ENCODE results near the gene RARG. TPM values are rescaled to one million over a fixed set of nuclear protein-coding genes. Genes with fewer than 3 reads are reported as not detected.
"Not testable (repeated sequence)": the region's sequence is repeated elsewhere in the genome, so short reads cannot be mapped to it uniquely, and the experiment has no call there.

The RARG gene
- total RNA-seq, 1 donor from 2014 or later, result 29.8 TPM

DNA sequence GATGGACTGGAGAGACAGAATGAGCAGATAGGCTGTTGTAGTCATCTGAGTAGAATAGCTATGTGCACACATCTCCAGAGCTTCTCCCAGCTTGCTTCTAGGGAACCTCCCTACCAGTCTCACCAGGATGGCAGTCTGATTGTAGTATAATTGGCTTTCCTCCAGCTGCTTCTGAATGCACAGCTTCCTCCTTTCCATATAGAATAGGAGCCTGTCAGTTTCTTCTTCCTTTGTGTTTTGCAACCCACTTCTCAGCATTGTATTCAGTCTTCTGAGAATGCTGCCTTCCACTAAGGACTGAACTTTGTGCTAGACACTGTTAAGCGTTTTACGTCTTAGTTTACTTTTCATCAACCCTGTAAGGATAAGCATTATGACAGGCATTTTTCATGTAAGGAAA lies 49.1 kb downstream of the RARG start:
- intact Hi-C loops (cut with DNase I), result no loop called here
- peaks cover 42 to 56% of the 10 kb centered on the region in 2 donors for H3K36me3 ChIP-seq

DNA sequence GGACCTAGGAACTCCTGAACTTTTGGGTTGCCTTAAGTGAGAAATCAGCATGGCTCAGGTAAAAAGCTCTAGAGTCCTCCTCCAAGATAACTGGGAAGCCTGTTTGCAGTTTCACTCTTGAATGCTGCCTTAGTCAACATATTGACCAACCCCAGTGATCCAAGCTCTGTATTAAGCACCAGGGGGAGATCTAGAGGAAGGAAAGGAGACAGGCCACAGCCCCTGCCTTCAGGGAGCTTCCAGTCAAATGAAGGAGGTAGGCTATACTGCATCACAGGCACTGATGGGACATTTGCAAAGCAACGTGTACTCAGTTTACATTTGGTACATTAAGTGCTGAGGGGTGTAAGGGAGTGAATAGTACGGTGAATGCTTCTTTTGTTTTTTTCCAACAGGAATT lies 50.1 kb downstream of the RARG start:
- Histone ChIP-seq H3K9me3 (no peaks in the 10 kb centered on the region), H3K27ac (peak overlapping the region in 1 of 2 donors; percentile 91), H3K27me3 (no peaks in the 10 kb centered on the region), H3K36me3 (peaks cover 32 to 47% of the 10 kb centered on the region in 2 donors), H3K4me3 (peak overlapping the region; percentile 91 to 96), H3K4me1 (peaks cover 7 to 41% of the 10 kb centered on the region in 2 donors)
- DNase-seq (ENCODE audit: low spot score in 2 of 2), result no peak
- intact Hi-C loops (cut with DNase I), result loop anchor here (2.0 kb wide), 1 partner anchor 83 kb away; no protein-coding TSS in a partner anchor
- TF ChIP-seq, protein P1, sequence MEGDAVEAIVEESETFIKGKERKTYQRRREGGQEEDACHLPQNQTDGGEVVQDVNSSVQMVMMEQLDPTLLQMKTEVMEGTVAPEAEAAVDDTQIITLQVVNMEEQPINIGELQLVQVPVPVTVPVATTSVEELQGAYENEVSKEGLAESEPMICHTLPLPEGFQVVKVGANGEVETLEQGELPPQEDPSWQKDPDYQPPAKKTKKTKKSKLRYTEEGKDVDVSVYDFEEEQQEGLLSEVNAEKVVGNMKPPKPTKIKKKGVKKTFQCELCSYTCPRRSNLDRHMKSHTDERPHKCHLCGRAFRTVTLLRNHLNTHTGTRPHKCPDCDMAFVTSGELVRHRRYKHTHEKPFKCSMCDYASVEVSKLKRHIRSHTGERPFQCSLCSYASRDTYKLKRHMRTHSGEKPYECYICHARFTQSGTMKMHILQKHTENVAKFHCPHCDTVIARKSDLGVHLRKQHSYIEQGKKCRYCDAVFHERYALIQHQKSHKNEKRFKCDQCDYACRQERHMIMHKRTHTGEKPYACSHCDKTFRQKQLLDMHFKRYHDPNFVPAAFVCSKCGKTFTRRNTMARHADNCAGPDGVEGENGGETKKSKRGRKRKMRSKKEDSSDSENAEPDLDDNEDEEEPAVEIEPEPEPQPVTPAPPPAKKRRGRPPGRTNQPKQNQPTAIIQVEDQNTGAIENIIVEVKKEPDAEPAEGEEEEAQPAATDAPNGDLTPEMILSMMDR (IDR thresholded peaks at IDR 0.05), result no peak

More for the DNA sequence above, 49.1 kb downstream of the RARG start:
- no peaks in the 10 kb centered on the region for H3K27me3 ChIP-seq
- H3K9me3 ChIP-seq, result no peaks in the 10 kb centered on the region
- no peak overlapping the region for H3K27ac ChIP-seq
- peak in 1 of 2 donors; percentile 40 for DNase-seq (ENCODE audit: low spot score in 2 of 2)
- TF ChIP-seq, protein P1 (IDR thresholded peaks at IDR 0.05), result no peak
- H3K4me3 ChIP-seq, result peak overlapping the region in 1 of 2 donors; percentile 91
- H3K4me1 ChIP-seq, result peaks cover 7 to 41% of the 10 kb centered on the region in 2 donors

DNA sequence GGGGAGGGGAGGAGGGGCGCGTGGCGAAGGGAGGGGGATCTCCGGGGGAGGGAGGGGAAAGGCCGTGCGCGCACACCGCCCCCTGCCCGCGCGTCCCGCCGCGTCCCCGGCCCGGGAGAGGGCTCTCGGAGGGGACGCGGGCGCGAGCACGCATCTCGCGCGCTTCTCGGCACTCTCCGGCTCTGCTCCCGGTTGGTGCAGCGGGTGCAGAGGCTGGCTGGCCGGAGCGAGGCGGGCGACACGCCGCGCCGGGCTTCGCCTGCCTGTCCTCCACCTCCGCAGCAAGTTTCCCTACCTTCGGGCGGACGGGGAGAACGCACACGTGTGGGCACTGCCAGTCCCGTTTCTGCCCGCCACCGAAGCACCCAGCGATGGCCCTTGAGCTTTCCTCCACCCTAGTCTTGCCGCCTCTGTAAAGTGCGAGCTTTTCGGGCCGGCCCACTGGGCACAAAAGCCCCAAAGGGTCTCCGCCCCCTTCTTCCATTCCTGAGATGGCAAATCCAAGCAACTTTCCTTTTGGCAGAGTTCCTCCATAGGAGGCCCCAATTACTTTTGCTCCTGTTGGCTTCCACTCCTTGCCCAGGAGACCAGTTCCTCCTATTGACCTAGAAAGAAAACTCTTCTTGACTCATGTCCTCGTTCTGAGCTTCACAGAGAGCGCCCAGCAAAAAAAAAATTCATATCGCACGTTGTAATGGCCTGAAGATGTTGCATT lies 50.9 kb downstream of the RARG start:
- intact Hi-C loops (cut with DNase I), result loop anchor here (2.0 kb wide), 1 partner anchor 82 kb away; no protein-coding TSS in a partner anchor
- H3K36me3 ChIP-seq, result peaks cover 24 to 38% of the 10 kb centered on the region in 2 donors
- no peaks in the 10 kb centered on the region for H3K27me3 ChIP-seq
- H3K4me3 ChIP-seq, result peak overlapping the region; percentile 91 to 96
- H3K9me3 ChIP-seq, result no peaks in the 10 kb centered on the region
- TF ChIP-seq, protein P1 (IDR thresholded peaks at IDR 0.05), result no peak
- H3K27ac ChIP-seq, result peak overlapping the region; percentile 91 to 92
- peak in 1 of 2 donors; percentile 81 for DNase-seq (ENCODE audit: low spot score in 2 of 2)
- peaks cover 7 to 41% of the 10 kb centered on the region in 2 donors for H3K4me1 ChIP-seq

DNA sequence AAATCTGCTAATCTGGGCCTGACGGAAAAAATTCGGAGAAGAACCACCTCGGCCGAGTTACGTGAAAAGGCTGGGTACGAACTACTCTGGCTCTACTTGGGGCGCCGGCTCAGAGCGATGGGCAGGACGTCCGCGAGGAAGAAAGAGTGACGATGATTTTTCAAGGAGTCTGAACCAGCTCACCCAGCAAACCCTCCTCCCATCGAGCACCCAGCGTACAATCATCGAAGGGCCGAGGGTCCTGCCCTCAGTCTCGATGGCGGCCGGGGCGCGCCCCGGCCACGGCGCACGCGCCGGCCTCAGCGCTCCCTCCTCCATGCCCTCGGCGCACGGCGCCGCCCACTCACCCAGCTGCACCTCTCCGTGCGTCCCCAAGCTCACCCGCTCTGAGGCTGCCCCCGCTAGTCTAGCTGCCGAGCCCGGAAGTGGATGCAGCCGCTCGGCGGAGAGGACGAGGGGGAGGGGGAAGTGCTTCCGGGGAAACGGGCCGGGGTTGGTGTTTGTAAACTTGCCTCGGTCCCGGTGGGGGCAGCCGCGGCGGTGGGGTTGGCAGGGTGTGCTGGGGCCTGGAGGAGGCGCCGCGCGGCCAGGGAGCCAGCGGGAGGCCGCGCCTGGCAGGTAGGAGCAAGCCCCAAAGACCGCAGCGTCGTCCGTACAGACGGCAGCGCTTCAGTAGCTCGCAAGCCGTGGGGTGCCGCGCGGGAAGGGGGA lies 51.6 kb downstream of the RARG start, which contains the start of the genes CSAD and ZNF740:
CSAD (minus strand) TSS at position 706 of the 711 bp plus-strand sequence. CDS start 7,455 bp downstream, outside the sequence.
ZNF740 (plus strand) TSS at position 503 of the 711 bp plus-strand sequence. CDS start 1,262 bp downstream, outside the sequence.
- peaks cover 7 to 41% of the 10 kb centered on the region in 2 donors for H3K4me1 ChIP-seq
- H3K27ac ChIP-seq, result peak within 1 kb of the TSS; percentile 91 to 92
- H3K36me3 ChIP-seq, result peaks cover 17 to 31% of the 10 kb centered on the region in 2 donors
- peak within 1 kb of the TSS; percentile 91 to 96 for H3K4me3 ChIP-seq
- TF ChIP-seq, protein P1 (IDR thresholded peaks at IDR 0.05), result no peak
- H3K27me3 ChIP-seq, result no peaks in the 10 kb centered on the region
- DNase-seq (ENCODE audit: low spot score in 2 of 2), result peak; percentile 92 to 99
- intact Hi-C loops (cut with DNase I), result loop anchor here (2.0 kb wide), 1 partner anchor 82 kb away; no protein-coding TSS in a partner anchor
- no peaks in the 10 kb centered on the region for H3K9me3 ChIP-seq

DNA sequence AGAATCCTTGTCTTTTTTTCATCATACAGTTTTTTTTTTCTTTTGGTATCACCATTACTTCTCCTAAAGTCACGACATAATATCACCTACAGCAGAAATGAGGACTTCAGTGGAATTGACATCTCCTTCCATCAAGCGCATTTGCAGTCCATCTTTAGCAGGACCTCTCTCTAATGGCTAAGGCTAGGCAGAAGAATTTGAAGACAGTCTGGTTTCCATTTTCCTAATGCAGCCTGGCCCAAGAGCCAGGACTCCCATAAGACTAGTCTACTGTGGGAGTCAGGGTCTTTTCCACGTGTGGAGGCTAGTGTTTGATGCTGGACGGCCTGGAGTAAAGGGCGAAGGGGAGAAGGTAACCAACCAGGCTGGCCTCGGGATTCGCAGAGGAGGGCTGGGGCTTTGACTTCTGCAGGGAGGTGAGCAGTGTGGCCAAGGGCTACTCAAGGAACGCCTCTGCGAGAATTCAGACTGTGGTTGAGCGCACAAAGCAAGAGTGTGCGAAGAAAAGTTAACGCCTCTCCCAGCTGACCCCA lies 52.3 kb downstream of the RARG start:
- peaks cover 11 to 25% of the 10 kb centered on the region in 2 donors for H3K36me3 ChIP-seq
- H3K27ac ChIP-seq, result peak overlapping the region; percentile 91 to 92
- no peaks in the 10 kb centered on the region for H3K9me3 ChIP-seq
- H3K4me1 ChIP-seq, result peaks cover 7 to 39% of the 10 kb centered on the region in 2 donors
- intact Hi-C loops (cut with DNase I), result loop anchor here (2.0 kb wide), 1 partner anchor 81 kb away; no protein-coding TSS in a partner anchor
- peak in 1 of 2 donors; percentile 63 for DNase-seq (ENCODE audit: low spot score in 2 of 2)
- H3K4me3 ChIP-seq, result peak overlapping the region; percentile 91 to 96
- H3K27me3 ChIP-seq, result no peaks in the 10 kb centered on the region
- TF ChIP-seq, protein P1 (IDR thresholded peaks at IDR 0.05), result no peak

DNA sequence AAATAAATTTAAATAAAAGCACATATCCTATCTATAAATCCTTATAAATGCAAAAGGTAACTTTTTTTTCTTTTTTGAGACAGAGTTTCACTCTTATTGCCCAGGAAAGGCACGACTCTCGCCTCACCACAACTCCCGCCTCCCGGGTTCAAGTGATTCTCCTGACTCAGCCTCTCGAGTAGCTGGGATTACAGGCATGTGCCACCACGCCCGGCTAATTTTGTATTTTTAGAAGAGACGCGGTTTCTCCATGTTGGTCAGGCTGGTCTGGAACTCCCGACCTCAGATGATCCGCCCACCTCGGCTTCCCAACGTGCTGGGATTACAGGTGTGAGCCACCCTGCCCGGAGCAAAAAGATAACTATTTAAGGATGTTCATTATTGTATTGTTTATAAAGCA lies 53.2 kb downstream of the RARG start:
- peaks cover 5 to 15% of the 10 kb centered on the region in 2 donors for H3K36me3 ChIP-seq
- H3K4me3 ChIP-seq; H3K27me3 ChIP-seq; intact Hi-C loops (cut with DNase I); H3K9me3 ChIP-seq: not testable (repeated sequence)
- peaks cover 7 to 31% of the 10 kb centered on the region in 2 donors for H3K4me1 ChIP-seq
- DNase-seq (ENCODE audit: low spot score in 2 of 2), result peak in 1 of 2 donors; percentile 45
- peak overlapping the region in 1 of 2 donors; percentile 91 for H3K27ac ChIP-seq

DNA sequence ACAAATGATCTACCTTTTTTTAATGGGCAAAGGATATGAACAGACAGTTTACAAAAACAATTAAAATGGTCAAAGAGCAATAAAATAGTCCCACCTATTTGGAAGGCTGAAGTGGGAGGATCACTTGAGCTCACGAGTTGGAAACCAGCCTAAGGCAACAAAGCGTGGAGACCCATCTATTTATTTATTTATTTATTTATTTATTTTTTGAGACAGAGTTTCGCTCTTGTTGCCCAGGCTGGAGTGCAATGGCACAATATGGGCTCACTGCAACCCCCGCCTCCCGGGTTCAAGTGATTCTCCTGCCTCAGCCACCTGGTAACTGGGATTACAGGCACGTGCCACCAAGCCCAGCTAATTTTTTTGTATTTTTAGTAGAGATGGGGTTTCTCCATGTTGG lies 54.6 kb downstream of the RARG start:
- H3K36me3 ChIP-seq; H3K9me3 ChIP-seq; H3K4me3 ChIP-seq; intact Hi-C loops (cut with DNase I); H3K27ac ChIP-seq; H3K27me3 ChIP-seq: not testable (repeated sequence)
- peak in 1 of 2 donors; percentile 13 for DNase-seq (ENCODE audit: low spot score in 2 of 2)
- peaks cover 7 to 17% of the 10 kb centered on the region in 2 donors for H3K4me1 ChIP-seq

All from ascending aorta (tissue), 2 donors.